ENCODE measurements around the gene NPLOC4. TPM values are rescaled to one million over a fixed set of nuclear protein-coding genes. Genes with fewer than 3 reads are reported as not detected.
"Not testable (repeated sequence)": the region's sequence is repeated elsewhere in the genome, so short reads cannot be mapped to it uniquely, and the experiment has no call there.

The NPLOC4 gene
- total RNA-seq, 1 donor from 2014 or later = 44.1 TPM

DNA sequence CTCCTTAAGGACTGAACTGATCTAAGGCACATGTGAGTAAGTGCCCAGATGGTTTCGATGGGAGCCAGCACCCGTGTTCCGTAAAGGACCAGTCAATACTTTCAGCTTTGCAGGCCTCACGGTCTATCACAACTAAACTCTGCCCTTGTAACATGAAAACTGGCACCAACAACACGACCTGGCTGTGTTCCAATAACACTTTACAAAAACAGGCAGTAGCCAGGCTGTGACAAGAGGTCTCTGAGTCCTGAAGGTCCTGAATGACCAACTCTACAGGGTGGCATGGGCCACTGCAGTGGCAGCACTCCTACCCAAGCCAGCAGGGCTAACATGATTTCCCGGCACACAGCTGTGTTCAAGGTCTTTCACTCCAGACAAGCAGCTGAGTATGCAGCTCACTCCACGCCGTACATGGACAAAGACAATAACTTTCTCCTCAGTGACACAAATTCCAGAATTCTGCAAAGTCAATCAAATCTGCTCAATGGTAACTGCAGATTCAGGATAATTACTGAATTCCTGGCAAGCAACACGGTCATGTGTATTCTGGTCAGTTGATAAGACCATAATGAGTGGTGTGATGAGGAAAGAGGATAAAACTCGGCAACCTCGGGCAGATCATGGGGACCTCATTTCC, 15.3 kb downstream of the NPLOC4 start:
- H3F3A ChIP-seq (ENCODE audit: low read depth) = no peaks in the 10 kb centered on the region
- H4K20me1 ChIP-seq (ENCODE audit: low read depth) = peaks cover 4% of the 10 kb centered on the region
- no peak overlapping the region for H3K27ac ChIP-seq
- Mint-ChIP-seq H3K4me1 (no peaks in the 10 kb centered on the region), H3K9me3 (peaks cover 4% of the 10 kb centered on the region), H3K27me3 (ENCODE audit: insufficient read depth, low read depth) (peaks cover 4% of the 10 kb centered on the region), H3K27ac (no peak overlapping the region), H3K4me3 (no peak overlapping the region), H3K36me3 (peaks cover 53% of the 10 kb centered on the region)
- TF ChIP-seq, protein P1, sequence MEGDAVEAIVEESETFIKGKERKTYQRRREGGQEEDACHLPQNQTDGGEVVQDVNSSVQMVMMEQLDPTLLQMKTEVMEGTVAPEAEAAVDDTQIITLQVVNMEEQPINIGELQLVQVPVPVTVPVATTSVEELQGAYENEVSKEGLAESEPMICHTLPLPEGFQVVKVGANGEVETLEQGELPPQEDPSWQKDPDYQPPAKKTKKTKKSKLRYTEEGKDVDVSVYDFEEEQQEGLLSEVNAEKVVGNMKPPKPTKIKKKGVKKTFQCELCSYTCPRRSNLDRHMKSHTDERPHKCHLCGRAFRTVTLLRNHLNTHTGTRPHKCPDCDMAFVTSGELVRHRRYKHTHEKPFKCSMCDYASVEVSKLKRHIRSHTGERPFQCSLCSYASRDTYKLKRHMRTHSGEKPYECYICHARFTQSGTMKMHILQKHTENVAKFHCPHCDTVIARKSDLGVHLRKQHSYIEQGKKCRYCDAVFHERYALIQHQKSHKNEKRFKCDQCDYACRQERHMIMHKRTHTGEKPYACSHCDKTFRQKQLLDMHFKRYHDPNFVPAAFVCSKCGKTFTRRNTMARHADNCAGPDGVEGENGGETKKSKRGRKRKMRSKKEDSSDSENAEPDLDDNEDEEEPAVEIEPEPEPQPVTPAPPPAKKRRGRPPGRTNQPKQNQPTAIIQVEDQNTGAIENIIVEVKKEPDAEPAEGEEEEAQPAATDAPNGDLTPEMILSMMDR (IDR thresholded peaks at IDR 0.05) = no peak
- TF ChIP-seq EZH2phosphoT487 (IDR thresholded peaks at IDR 0.05) (no peak), EZH2 (IDR thresholded peaks at IDR 0.05) (no peak)
- no peaks in the 10 kb centered on the region for H3K4me1 ChIP-seq
- H2AFZ ChIP-seq (replicated peaks) = no peak overlapping the region
- DNase-seq (ENCODE audit: low spot score) = no peak
- H3K4me3 ChIP-seq = no peak overlapping the region
- no peak overlapping the region for H3K9ac ChIP-seq
- H3K79me2 ChIP-seq (ENCODE audit: low read depth) = peaks cover 19% of the 10 kb centered on the region
- H3K27me3 ChIP-seq = no peaks in the 10 kb centered on the region
- no peaks in the 10 kb centered on the region for H3K9me3 ChIP-seq (ENCODE audit: low read depth)
- H3K36me3 ChIP-seq = peaks cover 3% of the 10 kb centered on the region
- H3K4me2 ChIP-seq = no peak overlapping the region

GRCh38 chr17:81618307-81618706, 18.6 kb downstream of the NPLOC4 start:
- H3K27me3 Mint-ChIP-seq (ENCODE audit: insufficient read depth, low read depth); H3K4me3 ChIP-seq; H3K9me3 Mint-ChIP-seq; H3K27ac Mint-ChIP-seq; DNase-seq (ENCODE audit: low spot score); H3K4me1 ChIP-seq; H3F3A ChIP-seq (ENCODE audit: low read depth); H3K9me3 ChIP-seq (ENCODE audit: low read depth); H3K4me2 ChIP-seq; H3K27ac ChIP-seq; H3K27me3 ChIP-seq; H3K4me1 Mint-ChIP-seq; H3K9ac ChIP-seq; H3K4me3 Mint-ChIP-seq; H2AFZ ChIP-seq (replicated peaks); H3K36me3 ChIP-seq: not testable (repeated sequence)
- Histone ChIP-seq H4K20me1 (ENCODE audit: low read depth) (peaks cover 14% of the 10 kb centered on the region), H3K79me2 (ENCODE audit: low read depth) (peaks cover 40% of the 10 kb centered on the region)
- peaks cover 33% of the 10 kb centered on the region for H3K36me3 Mint-ChIP-seq

DNA sequence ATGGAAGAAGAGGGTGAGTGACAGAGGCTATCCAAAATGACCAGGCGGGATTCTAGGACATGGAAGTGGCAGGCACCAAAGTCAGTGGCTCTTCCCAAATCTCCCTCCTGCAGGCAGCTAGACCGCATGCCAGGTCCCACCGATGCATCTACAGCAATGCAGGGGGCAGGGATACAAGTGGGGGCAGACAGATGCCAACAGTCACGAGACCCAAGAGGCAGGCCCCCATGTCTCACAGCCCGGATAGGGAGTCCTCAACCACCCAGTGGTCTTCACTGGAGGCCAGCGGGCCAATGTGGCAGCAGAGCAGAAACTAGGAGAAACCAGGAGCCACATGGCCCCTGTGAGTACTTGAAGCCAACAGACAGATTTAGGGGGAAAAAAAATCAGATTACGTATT, 20.0 kb downstream of the NPLOC4 start:
- no peak overlapping the region for H3K9ac ChIP-seq
- H3K4me1 ChIP-seq = no peaks in the 10 kb centered on the region
- H2AFZ ChIP-seq (replicated peaks) = no peak overlapping the region
- Mint-ChIP-seq H3K9me3 (peaks cover 5% of the 10 kb centered on the region), H3K27ac (no peak overlapping the region), H3K27me3 (ENCODE audit: insufficient read depth, low read depth) (no peaks in the 10 kb centered on the region), H3K4me1 (peaks cover 7% of the 10 kb centered on the region), H3K36me3 (peaks cover 34% of the 10 kb centered on the region), H3K4me3 (no peak overlapping the region)
- no peaks in the 10 kb centered on the region for H3K36me3 ChIP-seq
- no peak overlapping the region for H3K4me2 ChIP-seq
- H3F3A ChIP-seq (ENCODE audit: low read depth) = no peaks in the 10 kb centered on the region
- DNase-seq (ENCODE audit: low spot score) = no peak
- H3K4me3 ChIP-seq = no peak overlapping the region
- H3K27me3 ChIP-seq = no peaks in the 10 kb centered on the region
- H3K27ac ChIP-seq = no peak overlapping the region
- peaks cover 17% of the 10 kb centered on the region for H4K20me1 ChIP-seq (ENCODE audit: low read depth)
- TF ChIP-seq, protein P1 (IDR thresholded peaks at IDR 0.05) = no peak
- TF ChIP-seq EZH2phosphoT487 (IDR thresholded peaks at IDR 0.05) (no peak), EZH2 (IDR thresholded peaks at IDR 0.05) (no peak)
- H3K9me3 ChIP-seq (ENCODE audit: low read depth) = no peaks in the 10 kb centered on the region
- H3K79me2 ChIP-seq (ENCODE audit: low read depth) = peaks cover 40% of the 10 kb centered on the region

- Mint-ChIP-seq H3K27me3 (ENCODE audit: insufficient read depth, low read depth) (no peaks in the 10 kb centered on the region), H3K4me1 (peaks cover 7% of the 10 kb centered on the region), H3K36me3 (peaks cover 22% of the 10 kb centered on the region), H3K9me3 (peaks cover 5% of the 10 kb centered on the region), H3K27ac (no peak overlapping the region), H3K4me3 (no peak overlapping the region)
- TF ChIP-seq EZH2 (IDR thresholded peaks at IDR 0.05) (no peak), EZH2phosphoT487 (IDR thresholded peaks at IDR 0.05) (no peak)
- TF ChIP-seq, protein P1 (IDR thresholded peaks at IDR 0.05) = no peak
- Histone ChIP-seq H3F3A (ENCODE audit: low read depth) (no peaks in the 10 kb centered on the region), H3K9ac (no peak overlapping the region), H3K4me2 (no peak overlapping the region), H4K20me1 (ENCODE audit: low read depth) (peaks cover 17% of the 10 kb centered on the region), H3K36me3 (no peaks in the 10 kb centered on the region), H3K27me3 (no peaks in the 10 kb centered on the region), H3K27ac (no peak overlapping the region), H3K4me3 (no peak overlapping the region), H3K79me2 (ENCODE audit: low read depth) (peaks cover 40% of the 10 kb centered on the region), H3K9me3 (ENCODE audit: low read depth) (no peaks in the 10 kb centered on the region), H3K4me1 (no peaks in the 10 kb centered on the region), H2AFZ (replicated peaks) (no peak overlapping the region)
- DNase-seq (ENCODE audit: low spot score) = no peak
Observed at GRCh38 chr17:81615401-81615930, 21.4 kb downstream of the NPLOC4 start.

Measured in neural progenitor cell (in vitro differentiated cells).